NCI-H774 (cell line): Measurements from ENCODE around the gene ACOT6.
A peak's percentile ranks its signal among the peaks of the same experiment; 100 is the strongest.
"Not testable (repeated sequence)": the region's sequence is repeated elsewhere in the genome, so short reads cannot be mapped to it uniquely, and the experiment has no call there.

Experiments used
- DNase-seq: peaks from one replicate; lab custom pipeline; 2025; lab: John Stamatoyannopoulos, UW

ACOT6 gene

GRCh38 chr14:73599499-73599898 lies 12.8 kb upstream of the ACOT6 start:
- DNase-seq, result no peak

- DNase-seq, result no peak
These were observed 9.3 kb upstream of the ACOT6 start for GRCh38 chr14:73602994-73603393.

GRCh38 chr14:73606271-73606670 lies 6.0 kb upstream of the ACOT6 start:
- DNase-seq, result no peak

- DNase-seq, result no peak
These were observed 5.1 kb upstream of the ACOT6 start for GRCh38 chr14:73607241-73607640.

- no peak for DNase-seq
These were observed 1.6 kb upstream of the ACOT6 start for GRCh38 chr14:73610687-73611086.

GRCh38 chr14:73613046-73613383 lies 698 bp downstream of the ACOT6 start:
- DNase-seq, result no peak

GRCh38 chr14:73613419-73613963 lies 1.2 kb downstream of the ACOT6 start:
- DNase-seq, result no peak

GRCh38 chr14:73616831-73617230 lies 4.5 kb downstream of the ACOT6 start:
- no peak for DNase-seq

- DNase-seq, result no peak
These were observed 7.2 kb downstream of the ACOT6 start for GRCh38 chr14:73619524-73619923.

- no peak for DNase-seq
These were observed 8.0 kb downstream of the ACOT6 start for GRCh38 chr14:73620268-73620667.

GRCh38 chr14:73623504-73624054 lies 11.3 kb downstream of the ACOT6 start:
- no peak for DNase-seq

GRCh38 chr14:73625706-73626105 lies 13.4 kb downstream of the ACOT6 start:
- no peak for DNase-seq

GRCh38 chr14:73627151-73627558 lies 14.8 kb downstream of the ACOT6 start:
- no peak for DNase-seq

- no peak for DNase-seq
These were observed 17.9 kb downstream of the ACOT6 start for GRCh38 chr14:73630009-73630780.

- peak; percentile 25 for DNase-seq
These were observed 21.0 kb downstream of the ACOT6 start for GRCh38 chr14:73633116-73634010.

- peak; percentile 38 for DNase-seq
These were observed 21.9 kb downstream of the ACOT6 start for GRCh38 chr14:73634011-73634833.

GRCh38 chr14:73636355-73636754 lies 24.0 kb downstream of the ACOT6 start:
- not testable (repeated sequence) for DNase-seq

GRCh38 chr14:73637830-73638229 lies 25.5 kb downstream of the ACOT6 start:
- no peak for DNase-seq

- no peak for DNase-seq
These were observed 28.6 kb downstream of the ACOT6 start for GRCh38 chr14:73640796-73641365.

GRCh38 chr14:73644531-73645247 lies 32.4 kb downstream of the ACOT6 start, which contains the start of gene DNAL1:
Gene DNAL1, plus strand, starts transcription at chr14:73644986. Its CDS starts 54 bp downstream, at chr14:73645040.
- peak; percentile 76 for DNase-seq

- DNase-seq, result no peak
These were observed 32.9 kb downstream of the ACOT6 start for GRCh38 chr14:73645248-73645610.
